Activated CD4-positive, alpha-beta T cell treated with anti-CD3 and anti-CD28 coated beads, Interleukin-2, amount 10 ng/mL, durations not matched to agents 7 days and 5 days (primary cell): ENCODE results near the gene OR2H1. TPM values are rescaled to one million over a fixed set of nuclear protein-coding genes. Genes with fewer than 3 reads are reported as not detected.

Source experiments
- CTCF ChIA-PET: fragments of 350-600 bp; sonication (Branson Sonifier 250); formaldehyde crosslinking; loops from one replicate; lab custom pipeline; 2021; ENCODE audit warnings: antibody characterized with exemption; lab: Charles Lee
- POLR2A ChIA-PET: fragments of 350-600 bp; sonication (Branson Sonifier 250); formaldehyde crosslinking; loops from one replicate; lab custom pipeline; 2021; ENCODE audit warnings: antibody characterized with exemption; lab: Charles Lee
- DNase-seq: peaks from one replicate; pipeline ENCODE4 v3.0.0-alpha.2; 2020
- H3K27ac Mint-ChIP-seq: one replicate; pipeline ENCODE4 v1.8.0; 2021; ENCODE audit warnings: mild to moderate bottlenecking, moderate library complexity, mixed read lengths
- H3K27me3 Mint-ChIP-seq: one replicate; pipeline ENCODE4 v1.8.0; 2021; ENCODE audit warnings: mixed read lengths
- H3K36me3 Mint-ChIP-seq: one replicate; pipeline ENCODE4 v1.8.0; 2021; ENCODE audit warnings: low read depth, mixed read lengths
- H3K4me1 Mint-ChIP-seq: one replicate; pipeline ENCODE4 v1.8.0; 2021; ENCODE audit warnings: mixed read lengths
- H3K4me3 Mint-ChIP-seq: one replicate; pipeline ENCODE4 v1.8.0; 2021; ENCODE audit warnings: mild to moderate bottlenecking, moderate library complexity, mixed read lengths
- H3K9me3 Mint-ChIP-seq: one replicate; pipeline ENCODE4 v1.8.0; 2021; ENCODE audit warnings: mixed read lengths
- total RNA-seq, 2 experiments: library from RNA; stranded (reverse); gene quantifications; one replicate each; pipeline ENCODE4 v1.2.3, GENCODE V29; 2021

The OR2H1 gene
- total RNA-seq, 2 experiments from 2014 or later = not detected

GRCh38 chr6:29461021-29461814, 4.3 kb downstream of the OR2H1 start:
- Mint-ChIP-seq H3K36me3 (no peaks in the 10 kb centered on the region), H3K4me3 (no peak overlapping the region), H3K27ac (no peak overlapping the region), H3K9me3 (no peaks in the 10 kb centered on the region), H3K4me1 (no peaks in the 10 kb centered on the region), H3K27me3 (peaks cover 8% of the 10 kb centered on the region)
- CTCF ChIA-PET = no interaction called here
- POLR2A ChIA-PET = no interaction called here
- no peak for DNase-seq

GRCh38 chr6:29462022-29462421, 5.1 kb downstream of the OR2H1 start:
- H3K9me3 Mint-ChIP-seq = no peaks in the 10 kb centered on the region
- ChIA-PET CTCF (no interaction called here), POLR2A (no interaction called here)
- H3K36me3 Mint-ChIP-seq = no peaks in the 10 kb centered on the region
- H3K4me1 Mint-ChIP-seq = no peaks in the 10 kb centered on the region
- DNase-seq = no peak
- H3K27me3 Mint-ChIP-seq = peaks cover 8% of the 10 kb centered on the region
- no peak overlapping the region for H3K27ac Mint-ChIP-seq
- no peak overlapping the region for H3K4me3 Mint-ChIP-seq

DNA sequence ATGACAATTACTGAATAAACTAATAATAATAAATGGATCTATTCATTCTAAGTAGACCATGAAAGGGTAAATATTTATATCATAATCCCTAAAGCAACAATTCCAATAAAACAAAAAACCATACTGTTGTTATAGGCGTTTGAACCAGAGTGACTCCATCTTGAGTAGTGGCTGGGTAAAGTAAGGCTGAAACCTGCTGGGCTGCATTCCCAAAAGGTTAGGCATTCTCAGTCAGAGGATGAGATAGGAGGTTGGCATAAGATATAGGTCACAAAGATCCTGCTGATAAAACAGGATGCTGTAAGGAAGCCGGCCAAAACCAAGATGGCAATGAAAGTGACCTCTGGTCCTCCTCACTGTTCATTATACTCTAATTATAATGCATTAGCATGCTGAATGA, 8.3 kb downstream of the OR2H1 start:
- Mint-ChIP-seq H3K27me3 (peaks cover 6% of the 10 kb centered on the region), H3K9me3 (no peaks in the 10 kb centered on the region), H3K4me3 (no peak overlapping the region), H3K36me3 (no peaks in the 10 kb centered on the region), H3K27ac (no peak overlapping the region), H3K4me1 (no peaks in the 10 kb centered on the region)
- no peak for DNase-seq
- ChIA-PET CTCF (no interaction called here), POLR2A (no interaction called here)

GRCh38 chr6:29465801-29466200, 8.8 kb downstream of the OR2H1 start:
- no peak overlapping the region for H3K4me3 Mint-ChIP-seq
- H3K27ac Mint-ChIP-seq = no peak overlapping the region
- no peak for DNase-seq
- no peaks in the 10 kb centered on the region for H3K4me1 Mint-ChIP-seq
- CTCF ChIA-PET = no interaction called here
- peaks cover 6% of the 10 kb centered on the region for H3K27me3 Mint-ChIP-seq
- no peaks in the 10 kb centered on the region for H3K9me3 Mint-ChIP-seq
- H3K36me3 Mint-ChIP-seq = no peaks in the 10 kb centered on the region
- POLR2A ChIA-PET = no interaction called here

- Mint-ChIP-seq H3K4me1 (no peaks in the 10 kb centered on the region), H3K4me3 (no peak overlapping the region), H3K36me3 (no peaks in the 10 kb centered on the region), H3K27ac (no peak overlapping the region), H3K27me3 (peaks cover 6% of the 10 kb centered on the region), H3K9me3 (no peaks in the 10 kb centered on the region)
- ChIA-PET CTCF (interaction anchor here (0.6 kb wide), 1 partner anchor 1955 kb away, joined by 3 read pairs; no protein-coding TSS in a partner anchor), POLR2A (no interaction called here)
- DNase-seq = no peak
Observed at GRCh38 chr6:29466241-29466640, 9.3 kb downstream of the OR2H1 start.

DNA sequence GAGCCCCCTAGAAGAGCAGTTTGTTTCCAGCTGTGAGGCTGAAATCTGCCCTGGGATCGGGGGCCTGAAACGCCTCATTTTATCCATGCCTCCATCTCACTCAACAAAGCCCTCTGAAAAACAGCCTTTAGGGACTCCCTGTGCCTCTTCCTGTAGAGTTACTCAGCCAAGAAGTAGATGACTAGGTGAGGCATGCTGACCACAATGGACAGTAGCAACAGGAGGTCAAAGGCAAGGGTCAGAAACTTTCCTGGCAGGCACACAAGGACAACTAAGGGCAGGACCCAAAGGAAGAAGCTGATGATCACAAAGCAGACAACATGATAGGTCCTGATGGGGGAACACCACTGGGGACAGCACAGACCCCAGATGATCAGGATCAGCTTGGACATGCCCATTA, 18.0 kb downstream of the OR2H1 start:
- no peak for DNase-seq
- Mint-ChIP-seq H3K4me1 (no peaks in the 10 kb centered on the region), H3K27me3 (peaks cover under 1% of the 10 kb centered on the region), H3K4me3 (no peak overlapping the region), H3K36me3 (no peaks in the 10 kb centered on the region), H3K27ac (no peak overlapping the region), H3K9me3 (no peaks in the 10 kb centered on the region)
- ChIA-PET POLR2A (no interaction called here), CTCF (interaction anchor here (1.5 kb wide), 1 partner anchor 8 kb away, joined by 3 read pairs; no protein-coding TSS in a partner anchor)

DNA sequence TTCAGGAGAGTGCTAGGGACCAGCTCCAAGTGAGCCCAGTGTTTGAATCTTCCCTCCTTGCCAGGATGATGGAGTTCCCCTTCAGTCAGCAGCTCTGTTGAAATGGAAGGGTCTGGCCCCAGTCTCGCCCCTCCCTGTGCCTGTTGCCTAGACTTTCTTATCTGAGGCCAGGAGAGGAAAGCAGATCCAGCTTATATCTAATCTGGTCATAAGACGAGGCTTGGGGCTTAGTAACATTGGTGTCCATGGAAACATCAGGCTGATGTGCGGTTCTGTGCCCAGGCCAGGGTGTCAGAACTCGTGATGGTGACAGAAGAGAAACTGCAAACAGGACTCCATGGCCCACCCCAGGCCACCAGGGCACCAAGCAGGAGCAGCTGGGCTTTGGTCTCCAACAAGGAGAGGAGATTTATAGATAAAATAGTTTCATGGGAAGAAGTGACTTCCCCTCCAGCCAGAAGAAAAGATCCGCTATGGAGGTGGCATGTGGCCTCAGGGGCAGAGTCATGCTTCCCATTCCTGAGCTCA, 21.0 kb downstream of the OR2H1 start:
- POLR2A ChIA-PET = no interaction called here
- no peaks in the 10 kb centered on the region for H3K9me3 Mint-ChIP-seq

DNA sequence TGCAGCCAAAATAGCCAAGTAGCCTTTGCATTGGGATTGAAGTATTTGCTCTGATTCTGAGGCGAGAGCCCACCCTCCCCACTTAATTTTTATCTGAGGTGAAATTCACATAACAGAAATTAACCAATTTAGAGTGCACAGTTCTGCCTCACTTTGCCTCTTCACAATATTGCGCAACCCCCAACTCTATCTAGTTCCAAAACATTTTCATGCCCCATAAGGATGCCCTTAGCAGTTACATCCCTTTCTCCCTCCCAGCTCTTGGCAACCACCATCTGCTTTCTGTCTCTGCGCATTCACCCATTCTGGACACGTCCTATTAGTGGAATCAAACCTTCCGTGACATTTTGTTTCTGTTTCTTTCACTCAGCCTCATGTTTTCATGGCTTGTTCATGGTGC, 21.8 kb downstream of the OR2H1 start:
- Mint-ChIP-seq H3K36me3 (no peaks in the 10 kb centered on the region), H3K4me1 (no peaks in the 10 kb centered on the region), H3K9me3 (no peaks in the 10 kb centered on the region), H3K27me3 (peaks cover 16% of the 10 kb centered on the region), H3K4me3 (no peak overlapping the region), H3K27ac (no peak overlapping the region)
- no peak for DNase-seq
- ChIA-PET CTCF (interaction anchor here (1.0 kb wide), 1 partner anchor 175 kb away, joined by 3 read pairs; no protein-coding TSS in a partner anchor), POLR2A (no interaction called here)

More for the DNA sequence above, 21.0 kb downstream of the OR2H1 start:
- Mint-ChIP-seq H3K36me3 (no peaks in the 10 kb centered on the region), H3K27ac (no peak overlapping the region), H3K27me3 (peaks cover 11% of the 10 kb centered on the region), H3K4me1 (no peaks in the 10 kb centered on the region), H3K4me3 (no peak overlapping the region)
- CTCF ChIA-PET = interaction anchor here (1.0 kb wide), 1 partner anchor 175 kb away, joined by 3 read pairs; no protein-coding TSS in a partner anchor
- no peak for DNase-seq

DNA sequence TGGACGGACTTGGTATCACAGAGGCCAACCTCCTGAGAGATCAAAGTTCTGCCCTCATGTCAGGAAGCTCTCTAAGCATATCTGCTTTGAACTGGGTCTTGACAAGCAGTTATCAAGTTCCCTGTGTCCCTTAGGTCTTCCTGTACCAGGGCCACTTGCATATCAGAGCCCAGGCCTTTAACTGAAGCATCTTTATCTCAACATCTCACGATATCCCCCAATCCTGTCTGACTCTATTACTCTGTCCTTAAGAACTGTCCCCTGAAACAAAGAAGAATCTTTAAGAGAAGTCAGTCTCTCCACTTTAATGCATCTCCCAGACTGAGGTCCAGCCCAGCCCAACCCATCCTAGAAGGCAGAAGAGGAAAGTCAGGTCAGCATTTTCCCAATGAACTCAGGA, 22.6 kb downstream of the OR2H1 start:
- ChIA-PET CTCF (no interaction called here), POLR2A (no interaction called here)
- Mint-ChIP-seq H3K4me3 (no peak overlapping the region), H3K27me3 (peaks cover 16% of the 10 kb centered on the region), H3K4me1 (no peaks in the 10 kb centered on the region), H3K27ac (no peak overlapping the region), H3K9me3 (no peaks in the 10 kb centered on the region), H3K36me3 (no peaks in the 10 kb centered on the region)
- DNase-seq = no peak

DNA sequence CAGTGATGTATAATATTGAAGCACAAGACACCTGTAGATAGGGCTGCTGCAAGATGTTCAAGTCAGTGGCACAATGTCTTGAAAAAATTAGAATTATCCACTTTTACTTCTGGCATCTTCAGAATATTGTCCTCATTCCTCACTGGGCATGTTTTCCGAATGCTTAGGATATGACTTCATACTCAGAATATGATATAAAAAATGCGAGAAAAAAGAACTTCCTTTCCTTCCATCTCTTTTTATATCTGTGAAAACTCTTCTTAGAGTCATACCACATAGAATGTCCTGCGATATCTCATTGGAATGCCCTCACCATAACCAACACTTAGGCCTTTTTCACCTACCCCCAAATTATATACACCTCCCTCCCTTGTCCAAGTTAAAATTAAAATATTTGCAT, 26.2 kb downstream of the OR2H1 start:
- Mint-ChIP-seq H3K4me3 (no peak overlapping the region), H3K27ac (no peak overlapping the region), H3K9me3 (no peaks in the 10 kb centered on the region), H3K36me3 (no peaks in the 10 kb centered on the region), H3K27me3 (peaks cover 16% of the 10 kb centered on the region), H3K4me1 (no peaks in the 10 kb centered on the region)
- CTCF ChIA-PET = interaction anchor here (1.3 kb wide), 1 partner anchor 8 kb away, joined by 3 read pairs; no protein-coding TSS in a partner anchor
- POLR2A ChIA-PET = no interaction called here
- no peak for DNase-seq

DNA sequence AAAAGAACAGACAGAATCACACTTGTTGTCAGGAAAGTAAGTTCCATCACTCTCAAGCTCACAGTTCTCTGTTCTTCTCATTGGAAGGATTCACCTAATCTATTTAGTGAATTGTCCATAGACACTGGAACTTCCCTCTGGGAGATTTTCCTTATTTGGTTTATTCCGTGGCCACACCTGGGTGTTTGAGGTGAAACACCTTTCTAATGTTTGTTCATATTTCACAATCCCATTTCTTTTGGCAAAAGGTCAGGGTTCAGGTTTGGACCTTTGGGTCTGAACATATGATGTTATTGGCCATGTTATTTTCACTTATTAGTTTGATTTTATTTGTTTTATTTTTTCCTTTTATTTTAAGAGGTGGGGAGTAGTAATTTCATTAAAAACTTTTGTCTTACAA, 26.8 kb downstream of the OR2H1 start:
- ChIA-PET CTCF (interaction anchor here (1.3 kb wide), 1 partner anchor 9 kb away, joined by 3 read pairs; no protein-coding TSS in a partner anchor), POLR2A (no interaction called here)
- no peak for DNase-seq
- Mint-ChIP-seq H3K4me1 (no peaks in the 10 kb centered on the region), H3K36me3 (no peaks in the 10 kb centered on the region), H3K9me3 (no peaks in the 10 kb centered on the region), H3K27me3 (peaks cover 16% of the 10 kb centered on the region), H3K27ac (no peak overlapping the region), H3K4me3 (no peak overlapping the region)

- CTCF ChIA-PET = no interaction called here
- Mint-ChIP-seq H3K4me1 (no peaks in the 10 kb centered on the region), H3K4me3 (no peak overlapping the region), H3K27me3 (peaks cover 16% of the 10 kb centered on the region), H3K27ac (no peak overlapping the region), H3K9me3 (no peaks in the 10 kb centered on the region), H3K36me3 (no peaks in the 10 kb centered on the region)
- DNase-seq = no peak
- POLR2A ChIA-PET = no interaction called here
Observed at GRCh38 chr6:29486577-29486976, 29.6 kb downstream of the OR2H1 start.

GRCh38 chr6:29487131-29487530, 30.2 kb downstream of the OR2H1 start:
- no peak overlapping the region for H3K4me3 Mint-ChIP-seq
- ChIA-PET POLR2A (no interaction called here), CTCF (no interaction called here)
- H3K27me3 Mint-ChIP-seq = peaks cover 14% of the 10 kb centered on the region
- H3K36me3 Mint-ChIP-seq = no peaks in the 10 kb centered on the region
- no peak overlapping the region for H3K27ac Mint-ChIP-seq
- no peak for DNase-seq
- H3K4me1 Mint-ChIP-seq = no peaks in the 10 kb centered on the region
- H3K9me3 Mint-ChIP-seq = no peaks in the 10 kb centered on the region
